Hepatocyte (in vitro differentiated cells): ENCODE measurements around the gene TRIM56. TPM values are rescaled to one million over a fixed set of nuclear protein-coding genes. Genes with fewer than 3 reads are reported as not detected.
"Not testable (repeated sequence)": the region's sequence is repeated elsewhere in the genome, so short reads cannot be mapped to it uniquely, and the experiment has no call there.

Source experiments
- DNase-seq: peaks from one replicate; pipeline ENCODE4 v3.0.0-alpha.2; 2016; ENCODE audit warnings: low spot score
- H2AFZ ChIP-seq: fragments of 200-600 bp; sonication (generic); 2 replicates; pipeline ENCODE4 v1.6.0; 2016; ENCODE audit warnings: antibody characterized with exemption, mild to moderate bottlenecking
- H3K27ac ChIP-seq: fragments of 200-600 bp; sonication (generic); 2 replicates; pipeline ENCODE4 v1.5.1; 2016; ENCODE audit warnings: mild to moderate bottlenecking
- H3K27me3 ChIP-seq: fragments of 200-600 bp; sonication (generic); 2 replicates; pipeline ENCODE4 v1.6.1; 2016
- H3K36me3 ChIP-seq: fragments of 200-600 bp; sonication (generic); replicated peaks from 2 replicates; pipeline ENCODE4 v1.5.1; 2016; ENCODE audit warnings: low read depth; ENCODE audit not compliant: insufficient read depth
- H3K4me1 ChIP-seq: fragments of 200-600 bp; sonication (generic); 2 replicates; pipeline ENCODE4 v1.5.1; 2016; ENCODE audit warnings: mild to moderate bottlenecking, moderate library complexity; ENCODE audit not compliant: insufficient read depth
- H3K4me2 ChIP-seq: fragments of 200-600 bp; sonication (generic); 2 replicates; pipeline ENCODE4 v1.6.0; 2016
- H3K4me3 ChIP-seq: fragments of 200-600 bp; sonication (generic); 2 replicates; pipeline ENCODE4 v1.5.1; 2016; ENCODE audit warnings: mild to moderate bottlenecking
- H3K79me2 ChIP-seq: fragments of 200-600 bp; sonication (generic); 2 replicates; pipeline ENCODE4 v1.6.0; 2017; ENCODE audit warnings: mild to moderate bottlenecking
- H3K9me2 ChIP-seq: fragments of 200-600 bp; sonication (generic); replicated peaks from 2 replicates; pipeline ENCODE4 v1.6.0; 2017; ENCODE audit warnings: mild to moderate bottlenecking; ENCODE audit not compliant: insufficient read depth
- H3K9me3 ChIP-seq: fragments of 200-600 bp; sonication (generic); 2 replicates; pipeline ENCODE4 v1.5.1; 2016; ENCODE audit warnings: low read depth, mild to moderate bottlenecking
- H4K20me1 ChIP-seq: fragments of 200-600 bp; sonication (generic); 2 replicates; pipeline ENCODE4 v1.6.0; 2016; ENCODE audit warnings: mild to moderate bottlenecking; ENCODE audit not compliant: insufficient read depth, poor library complexity, severe bottlenecking
- EZH2 ChIP-seq: fragments of 200-600 bp; sonication (generic); IDR thresholded peaks from 2 replicates; pipeline ENCODE4 v1.6.1; 2016; ENCODE audit warnings: antibody characterized with exemption, mild to moderate bottlenecking, borderline replicate concordance
- EZH2phosphoT487 ChIP-seq: fragments of 200-600 bp; sonication (generic); IDR thresholded peaks from one replicate; pipeline ENCODE4 v1.6.1; 2018; ENCODE audit warnings: antibody characterized with exemption, mild to moderate bottlenecking, low read depth, moderate library complexity; ENCODE audit not compliant: unreplicated experiment, severe bottlenecking
- WGBS: methylation state at CpG from one replicate; pipeline ENCODE4 v1.1.6; 2016; ENCODE audit warnings: low lambda C conversion rate; ENCODE audit errors: missing lambda C conversion rate; 5-methylcytosine and 5-hydroxymethylcytosine counted together
- polyA plus RNA-seq: library from polyadenylated mRNA; unstranded; fragments of >200 nt; fragmentation: Nextera tagmentation; extraction: Ambion mirVana; gene quantifications from 2 replicates; pipeline ENCODE4 v1.2.1, GENCODE V29; 2016
- total RNA-seq: library from RNA; depleted of rRNA; stranded (reverse); fragments of >200 nt; gene quantifications from 2 replicates; pipeline ENCODE4 v1.2.3, GENCODE V29; 2014
- TF ChIP-seq, protein P1 (sequence below): fragments of 200-600 bp; sonication (generic); IDR thresholded peaks from 2 replicates; pipeline ENCODE4 v1.5.1; 2016; ENCODE audit warnings: antibody characterized with exemption, mild to moderate bottlenecking; ENCODE audit not compliant: poor library complexity

Gene TRIM56
- total and polyA plus RNA-seq, 2 experiments from 2014 or later = 13.1 to 25.7 TPM

DNA sequence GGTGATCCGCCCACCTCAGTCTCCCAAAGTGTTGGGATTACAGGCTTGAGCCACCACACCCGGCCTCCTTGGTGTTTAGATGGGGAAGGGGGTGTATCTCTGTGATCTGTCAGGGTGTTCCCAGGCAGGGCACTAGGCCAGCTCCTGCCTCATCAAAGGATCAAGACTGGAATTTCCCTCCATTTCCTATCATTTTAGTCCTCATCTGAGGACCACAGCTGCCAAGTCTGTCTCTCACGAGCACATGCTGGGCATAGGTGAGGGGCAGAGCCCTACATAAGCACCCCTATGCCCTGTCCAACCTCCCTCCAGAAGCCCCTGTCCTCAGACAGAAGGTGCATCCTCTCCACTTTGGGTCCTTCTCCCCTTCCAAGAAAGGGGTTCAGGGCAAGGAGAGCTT is 19.5 kb downstream of the TRIM56 start:
- Histone ChIP-seq H3K79me2 (no peaks in the 10 kb centered on the region), H4K20me1 (no peaks in the 10 kb centered on the region), H3K4me1 (peaks cover 7% of the 10 kb centered on the region), H3K27ac (no peak overlapping the region), H3K36me3 (no peaks in the 10 kb centered on the region), H3K4me3 (no peak overlapping the region), H3K27me3 (no peaks in the 10 kb centered on the region), H3K9me3 (no peaks in the 10 kb centered on the region), H2AFZ (no peak overlapping the region), H3K9me2 (no peaks in the 10 kb centered on the region), H3K4me2 (no peak overlapping the region)
- DNase-seq = no peak
- 78% methylated on average over 3 of the region's 3 CpGs for WGBS
- TF ChIP-seq EZH2 (no peak), EZH2phosphoT487 (no peak)
- TF ChIP-seq, protein P1, sequence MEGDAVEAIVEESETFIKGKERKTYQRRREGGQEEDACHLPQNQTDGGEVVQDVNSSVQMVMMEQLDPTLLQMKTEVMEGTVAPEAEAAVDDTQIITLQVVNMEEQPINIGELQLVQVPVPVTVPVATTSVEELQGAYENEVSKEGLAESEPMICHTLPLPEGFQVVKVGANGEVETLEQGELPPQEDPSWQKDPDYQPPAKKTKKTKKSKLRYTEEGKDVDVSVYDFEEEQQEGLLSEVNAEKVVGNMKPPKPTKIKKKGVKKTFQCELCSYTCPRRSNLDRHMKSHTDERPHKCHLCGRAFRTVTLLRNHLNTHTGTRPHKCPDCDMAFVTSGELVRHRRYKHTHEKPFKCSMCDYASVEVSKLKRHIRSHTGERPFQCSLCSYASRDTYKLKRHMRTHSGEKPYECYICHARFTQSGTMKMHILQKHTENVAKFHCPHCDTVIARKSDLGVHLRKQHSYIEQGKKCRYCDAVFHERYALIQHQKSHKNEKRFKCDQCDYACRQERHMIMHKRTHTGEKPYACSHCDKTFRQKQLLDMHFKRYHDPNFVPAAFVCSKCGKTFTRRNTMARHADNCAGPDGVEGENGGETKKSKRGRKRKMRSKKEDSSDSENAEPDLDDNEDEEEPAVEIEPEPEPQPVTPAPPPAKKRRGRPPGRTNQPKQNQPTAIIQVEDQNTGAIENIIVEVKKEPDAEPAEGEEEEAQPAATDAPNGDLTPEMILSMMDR = no peak

DNA sequence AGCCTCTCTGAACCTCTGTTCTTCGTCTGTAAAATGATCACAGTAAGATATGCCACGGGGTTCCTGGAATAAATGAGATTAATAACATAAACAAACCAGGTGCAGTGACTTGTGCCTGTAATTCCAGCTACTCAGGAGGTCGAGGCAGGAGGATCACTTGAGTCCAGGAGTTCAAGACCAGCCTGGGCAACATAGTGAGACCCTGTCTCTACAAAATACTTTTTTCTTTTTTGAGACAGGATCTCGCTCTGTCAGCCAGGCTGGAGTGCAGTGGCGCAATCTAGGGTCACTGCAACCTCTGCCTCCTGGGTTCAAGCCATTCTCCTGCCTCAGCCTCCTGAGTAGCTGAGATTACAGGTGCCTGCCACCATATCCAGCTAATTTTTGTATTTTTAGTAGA is 20.0 kb downstream of the TRIM56 start:
- 73% methylated on average over 5 of the region's 5 CpGs for WGBS
- not testable (repeated sequence) for H3K36me3 ChIP-seq

DNA sequence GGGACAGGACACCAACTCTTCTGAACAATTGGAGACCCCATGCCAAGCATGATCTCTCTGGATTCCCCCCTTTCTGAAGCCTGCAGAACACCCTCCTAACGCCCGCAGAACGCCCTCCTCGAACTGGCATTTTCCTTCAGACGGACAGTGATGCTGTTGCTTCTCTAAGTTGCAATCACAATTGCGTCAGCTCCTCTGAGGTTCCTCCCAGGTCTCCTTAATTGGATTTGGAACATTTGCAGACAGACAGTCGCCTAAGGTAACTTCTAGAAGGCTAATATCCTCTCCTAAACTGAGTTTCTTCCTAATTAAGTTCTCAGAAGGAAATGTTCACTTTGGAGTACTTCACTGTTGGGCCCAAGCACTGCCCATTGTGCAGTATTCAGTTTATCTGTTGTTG is 21.1 kb downstream of the TRIM56 start:
- Histone ChIP-seq H2AFZ (no peak overlapping the region), H3K4me2 (no peak overlapping the region), H3K36me3 (no peaks in the 10 kb centered on the region), H3K9me3 (no peaks in the 10 kb centered on the region), H3K79me2 (no peaks in the 10 kb centered on the region), H3K27ac (no peak overlapping the region), H4K20me1 (no peaks in the 10 kb centered on the region), H3K4me3 (no peak overlapping the region), H3K9me2 (no peaks in the 10 kb centered on the region), H3K4me1 (no peaks in the 10 kb centered on the region), H3K27me3 (no peaks in the 10 kb centered on the region)
- 93% methylated on average over 7 of the region's 7 CpGs for WGBS
- DNase-seq = no peak
- TF ChIP-seq, protein P1 = no peak
- TF ChIP-seq EZH2 (no peak), EZH2phosphoT487 (no peak)

More for the DNA sequence above, 20.0 kb downstream of the TRIM56 start:
- H3K9me2 ChIP-seq, H3K27ac ChIP-seq, DNase-seq, H3K4me3 ChIP-seq, H3K9me3 ChIP-seq, H4K20me1 ChIP-seq, H3K4me1 ChIP-seq, H3K79me2 ChIP-seq, H3K27me3 ChIP-seq, H3K4me2 ChIP-seq, H2AFZ ChIP-seq: not testable (repeated sequence)

DNA sequence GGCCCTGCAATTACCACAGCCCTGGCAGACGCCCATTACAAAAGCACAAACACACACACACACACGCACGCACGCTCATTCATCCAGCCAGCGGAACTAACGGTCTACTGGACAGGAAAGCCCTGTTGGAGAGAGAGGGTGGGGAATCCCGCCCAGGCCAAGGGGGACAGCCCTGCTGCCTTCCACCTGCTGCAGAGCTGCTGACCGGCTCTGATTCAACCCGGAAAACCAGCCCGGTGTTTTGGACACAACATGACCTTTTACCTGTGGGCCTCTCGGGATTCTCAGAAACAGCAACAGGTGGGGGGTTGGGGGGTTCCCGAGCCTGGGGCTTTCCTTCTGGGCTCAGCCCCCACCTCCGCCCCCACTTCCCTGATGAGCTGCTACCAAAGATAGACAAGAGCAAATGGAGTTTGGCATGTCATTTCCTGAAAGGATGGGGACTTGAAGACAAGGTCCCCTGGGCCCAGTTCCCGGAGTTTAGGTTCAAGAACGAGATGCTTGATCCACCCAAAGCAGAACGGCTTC is 23.1 kb downstream of the TRIM56 start:
- Histone ChIP-seq H3K9me2 (no peaks in the 10 kb centered on the region), H3K36me3 (no peaks in the 10 kb centered on the region), H3K4me2 (no peak overlapping the region), H4K20me1 (no peaks in the 10 kb centered on the region), H3K4me3 (no peak overlapping the region), H3K27ac (no peak overlapping the region), H3K79me2 (no peaks in the 10 kb centered on the region), H3K9me3 (no peaks in the 10 kb centered on the region), H3K27me3 (no peaks in the 10 kb centered on the region), H3K4me1 (no peaks in the 10 kb centered on the region), H2AFZ (no peak overlapping the region)
- no peak for DNase-seq
- 85% methylated on average over 16 of the region's 16 CpGs for WGBS
- TF ChIP-seq EZH2phosphoT487 (no peak), EZH2 (no peak)
- TF ChIP-seq, protein P1 = no peak
